DOHH2 (cell line): ENCODE results near the gene EXOC6B.
A peak's percentile ranks its signal among the peaks of the same experiment; 100 is the strongest.

Source experiments
- H3F3A ChIP-seq: fragments of 200-600 bp; sonication (generic), shearing (Covaris generic); 2 replicates; pipeline ENCODE4 v1.6.0; 2016; ENCODE audit warnings: antibody characterized with exemption, mild to moderate bottlenecking; ENCODE audit not compliant: control insufficient read depth, insufficient read depth
- H3K27ac ChIP-seq: fragments of 200-600 bp; sonication (generic); 2 replicates; pipeline ENCODE4 v1.5.1; 2014; ENCODE audit warnings: low read depth, mild to moderate bottlenecking, low read length, moderate library complexity
- H3K27me3 ChIP-seq: fragments of 200-600 bp; sonication (generic); 2 replicates; pipeline ENCODE4 v1.6.1; 2014; ENCODE audit warnings: mild to moderate bottlenecking, low read length, mixed read lengths; ENCODE audit not compliant: control insufficient read depth
- H3K36me3 ChIP-seq: fragments of 200-600 bp; sonication (generic); 2 replicates; pipeline ENCODE4 v1.6.1; 2014; ENCODE audit warnings: mild to moderate bottlenecking, low read length, moderate library complexity, mixed read lengths; ENCODE audit not compliant: control insufficient read depth
- H3K4me1 ChIP-seq: fragments of 200-600 bp; sonication (generic); 2 replicates; pipeline ENCODE4 v1.6.1; 2014; ENCODE audit warnings: mild to moderate bottlenecking, low read length, mixed read lengths; ENCODE audit not compliant: control insufficient read depth
- H3K4me2 ChIP-seq: fragments of 200-600 bp; sonication (generic); 2 replicates; pipeline ENCODE4 v1.6.0; 2014; ENCODE audit warnings: mild to moderate bottlenecking, low read length, moderate library complexity
- H3K4me3 ChIP-seq: fragments of 200-600 bp; sonication (generic); 2 replicates; pipeline ENCODE4 v1.5.1; 2014; ENCODE audit warnings: mild to moderate bottlenecking, low read length, mixed read lengths
- H3K79me2 ChIP-seq: fragments of 200-600 bp; sonication (generic); 2 replicates; pipeline ENCODE4 v1.6.1; 2014; ENCODE audit warnings: mild to moderate bottlenecking, low read length, mixed read lengths; ENCODE audit not compliant: control insufficient read depth
- H3K9me2 ChIP-seq: fragments of 200-600 bp; sonication (generic); replicated peaks from 2 replicates; pipeline ENCODE4 v1.6.1; 2014; ENCODE audit warnings: mild to moderate bottlenecking, low read length, mixed read lengths; ENCODE audit not compliant: control insufficient read depth
- H3K9me3 ChIP-seq: fragments of 200-600 bp; sonication (generic); 2 replicates; pipeline ENCODE4 v1.6.1; 2014; ENCODE audit warnings: antibody characterized with exemption, low read length, mixed read lengths; ENCODE audit not compliant: control insufficient read depth, insufficient read depth
- H4K20me1 ChIP-seq: fragments of 200-600 bp; sonication (generic); 2 replicates; pipeline ENCODE4 v1.6.0; 2014; ENCODE audit warnings: low read depth, mild to moderate bottlenecking, antibody characterized with exemption, low read length, moderate library complexity; ENCODE audit not compliant: control insufficient read depth, insufficient read depth
- CTCF ChIP-seq: fragments of 200-600 bp; sonication (generic); IDR thresholded peaks from one replicate; pipeline ENCODE4 v1.5.1; 2014; ENCODE audit warnings: antibody characterized with exemption, mild to moderate bottlenecking, low read depth, low read length; ENCODE audit not compliant: poor library complexity, severe bottlenecking
- EZH2phosphoT487 ChIP-seq: fragments of 200-600 bp; sonication (generic); IDR thresholded peaks from 2 replicates; pipeline ENCODE4 v1.6.1; 2017; ENCODE audit warnings: borderline replicate concordance, mild to moderate bottlenecking, antibody characterized with exemption, low read length, moderate library complexity, mixed read lengths

The EXOC6B gene

GRCh38 chr2:72825257-72826155 is at the start of gene EXOC6B:
Gene EXOC6B, minus strand, starts transcription at chr2:72826033.
- Histone ChIP-seq H4K20me1 (no peaks in the 10 kb centered on the region), H3K4me2 (peak within 1 kb of the TSS; percentile 79), H3K4me3 (peak within 1 kb of the TSS; percentile 80), H3K27me3 (peaks cover 6% of the 10 kb centered on the region; the same call in 1 of the 2 replicates), H3K27ac (no peak within 1 kb of the TSS), H3K4me1 (peaks cover 8% of the 10 kb centered on the region), H3K36me3 (no peaks in the 10 kb centered on the region), H3K79me2 (no peaks in the 10 kb centered on the region), H3K9me2 (no peaks in the 10 kb centered on the region), H3K9me3 (no peaks in the 10 kb centered on the region), H3F3A (no peaks in the 10 kb centered on the region)
- TF ChIP-seq EZH2phosphoT487 (no peak), CTCF (no peak)

GRCh38 chr2:72871880-72872279 is 46.0 kb upstream of the EXOC6B start:
- Histone ChIP-seq H3K27ac (no peak overlapping the region), H3K4me3 (no peak overlapping the region), H3K79me2 (no peaks in the 10 kb centered on the region), H3K9me2 (no peaks in the 10 kb centered on the region), H3K9me3 (no peaks in the 10 kb centered on the region), H3K27me3 (peaks cover 3% of the 10 kb centered on the region), H3K4me2 (no peak overlapping the region), H3K36me3 (no peaks in the 10 kb centered on the region), H3F3A (no peaks in the 10 kb centered on the region), H4K20me1 (no peaks in the 10 kb centered on the region), H3K4me1 (peaks cover 2% of the 10 kb centered on the region; the same call in 1 of the 2 replicates)
- TF ChIP-seq EZH2phosphoT487: no peak
- TF ChIP-seq CTCF: no peak

- Histone ChIP-seq H3K27me3 (peaks cover 3% of the 10 kb centered on the region), H3K4me1 (peaks cover 2% of the 10 kb centered on the region; the same call in 1 of the 2 replicates), H3K9me3 (no peaks in the 10 kb centered on the region), H3K4me2 (no peak overlapping the region), H3K4me3 (no peak overlapping the region), H3K36me3 (no peaks in the 10 kb centered on the region), H3K9me2 (no peaks in the 10 kb centered on the region), H3K27ac (no peak overlapping the region), H3K79me2 (no peaks in the 10 kb centered on the region), H3F3A (no peaks in the 10 kb centered on the region), H4K20me1 (no peaks in the 10 kb centered on the region)
- TF ChIP-seq EZH2phosphoT487 (no peak), CTCF (no peak)
Observed at GRCh38 chr2:72871060-72871459, 45.2 kb upstream of the EXOC6B start.
